WERI-Rb-1 (cell line): ENCODE measurements around the gene RPS27A.
A peak's percentile ranks its signal among the peaks of the same experiment; 100 is the strongest.
"Not testable (repeated sequence)": the region's sequence is repeated elsewhere in the genome, so short reads cannot be mapped to it uniquely, and the experiment has no call there.

Experiments used
- DNase-seq: peaks from one replicate; pipeline ENCODE4 v3.0.0-alpha.2; 2020
- H3K27ac ChIP-seq: fragments of 250-450 bp; sonication (Bioruptor Pico); 2 replicates; pipeline ENCODE4 v1.5.1; 2020; ENCODE audit warnings: mild to moderate bottlenecking, moderate library complexity
- H3K27me3 ChIP-seq: fragments of 250-450 bp; sonication (Bioruptor Pico); 2 replicates; pipeline ENCODE4 v1.5.1; 2021; ENCODE audit warnings: mild to moderate bottlenecking, low read depth, moderate library complexity; ENCODE audit not compliant: insufficient read depth, severe bottlenecking
- H3K36me3 ChIP-seq: fragments of 250-450 bp; sonication (Bioruptor Pico); 2 replicates; pipeline ENCODE4 v1.5.1; 2020; ENCODE audit warnings: mild to moderate bottlenecking, moderate library complexity
- H3K4me3 ChIP-seq: 2 replicates; pipeline ENCODE4 v1.5.1; 2011; ENCODE audit warnings: low read depth, mild to moderate bottlenecking, control low read depth, low read length
- H3K9me3 ChIP-seq: fragments of 250-450 bp; sonication (Bioruptor Pico); 2 replicates; pipeline ENCODE4 v1.5.1; 2021; ENCODE audit warnings: mild to moderate bottlenecking, moderate library complexity; ENCODE audit not compliant: severe bottlenecking
- CTCF ChIP-seq: IDR thresholded peaks from 2 replicates; pipeline ENCODE4 v1.5.1; 2011; ENCODE audit warnings: low read depth, mild to moderate bottlenecking, control low read depth, inconsistent platforms, low read length

RPS27A gene

DNA sequence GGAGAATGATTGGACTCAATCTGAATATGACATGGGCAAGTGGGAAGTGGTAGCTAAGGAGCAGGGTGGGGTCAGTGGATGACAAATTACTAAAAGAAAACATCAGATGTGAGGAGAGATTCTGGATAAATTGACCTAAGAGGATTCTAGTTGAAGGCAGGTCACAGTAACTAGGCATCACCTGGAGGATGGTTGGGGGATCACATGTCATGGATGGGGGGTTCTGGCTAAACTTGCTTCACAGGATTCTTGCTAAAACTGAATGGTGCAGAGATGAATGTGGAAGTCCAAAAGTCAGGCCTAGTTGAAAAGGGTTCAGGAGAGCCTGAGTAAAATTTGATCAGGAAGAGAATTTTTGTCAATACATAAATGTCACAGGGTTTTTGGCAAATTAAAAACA lies 18.7 kb upstream of the RPS27A start:
- no peaks in the 10 kb centered on the region for H3K27me3 ChIP-seq
- 0 out of 2 replicates have a peak, but pooled peaks have one; percentile 2 for TF ChIP-seq CTCF
- no peak overlapping the region for H3K27ac ChIP-seq
- DNase-seq: no peak
- H3K36me3 ChIP-seq: no peaks in the 10 kb centered on the region
- no peaks in the 10 kb centered on the region for H3K9me3 ChIP-seq
- H3K4me3 ChIP-seq: no peak overlapping the region

GRCh38 chr2:55223958-55224760 lies 8.3 kb upstream of the RPS27A start:
- Histone ChIP-seq H3K36me3 (peaks cover 10% of the 10 kb centered on the region), H3K27ac (no peak overlapping the region), H3K9me3 (no peaks in the 10 kb centered on the region), H3K4me3 (no peak overlapping the region), H3K27me3 (no peaks in the 10 kb centered on the region)
- DNase-seq: no peak
- TF ChIP-seq CTCF: no peak

DNA sequence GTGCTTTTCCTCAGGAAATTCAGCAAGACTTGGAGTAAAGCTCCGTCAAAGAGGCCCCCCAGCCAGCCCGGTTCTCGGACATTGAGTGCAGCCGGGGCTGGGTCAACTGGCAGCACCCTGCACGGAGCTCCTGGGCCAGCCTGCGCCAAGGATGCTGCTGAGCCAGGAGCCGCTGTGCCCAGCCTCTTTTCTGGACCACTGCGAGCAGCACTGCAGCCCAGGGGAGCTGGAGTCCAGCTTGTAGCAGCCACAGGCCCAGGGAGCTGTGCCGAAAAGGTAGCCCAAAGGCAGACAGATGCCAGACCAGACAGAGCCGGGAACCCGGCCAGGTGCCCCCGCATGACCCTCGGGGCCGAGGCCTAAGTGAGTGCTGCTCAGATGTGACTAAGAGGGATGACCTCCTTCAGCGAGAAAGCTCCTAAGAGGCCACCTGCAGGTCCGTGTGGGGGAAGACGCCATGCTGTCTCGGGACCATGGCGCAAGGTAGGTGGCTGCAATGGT lies 7.7 kb upstream of the RPS27A start:
- no peaks in the 10 kb centered on the region for H3K27me3 ChIP-seq

DNA sequence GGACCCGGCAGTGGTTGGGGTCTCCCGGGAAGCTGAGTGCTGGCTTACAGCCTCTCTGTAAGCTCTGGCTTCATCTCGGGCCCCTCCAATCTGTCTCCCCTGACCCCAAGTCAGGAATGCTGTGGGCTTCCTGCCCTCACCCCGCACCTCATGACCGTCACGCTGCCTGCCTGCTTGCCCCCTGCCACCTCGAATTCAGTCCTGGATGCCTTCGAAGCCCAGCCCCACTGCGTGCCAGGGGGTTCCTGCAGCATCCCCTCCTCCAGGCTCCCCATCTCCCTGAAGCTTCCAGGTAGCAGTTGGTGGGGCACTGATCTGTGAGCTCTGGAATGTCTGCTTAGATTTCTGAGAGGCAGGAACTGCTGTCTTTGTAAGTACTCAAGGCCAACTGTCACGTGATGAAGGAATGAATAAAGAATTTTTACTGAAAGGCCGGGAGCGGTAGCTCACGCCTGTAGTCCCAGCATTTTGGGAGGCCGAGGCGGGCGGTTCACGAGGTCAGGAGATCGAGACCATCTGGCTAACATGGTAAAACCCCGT lies 6.9 kb upstream of the RPS27A start:
- no peak overlapping the region for H3K4me3 ChIP-seq
- no peaks in the 10 kb centered on the region for H3K9me3 ChIP-seq
- H3K27ac ChIP-seq: no peak overlapping the region
- H3K36me3 ChIP-seq: peaks cover 10% of the 10 kb centered on the region
- DNase-seq: no peak
- no peak for TF ChIP-seq CTCF
- H3K27me3 ChIP-seq: no peaks in the 10 kb centered on the region

More for the DNA sequence above, 7.7 kb upstream of the RPS27A start:
- TF ChIP-seq CTCF: no peak
- H3K9me3 ChIP-seq: no peaks in the 10 kb centered on the region
- no peak overlapping the region for H3K27ac ChIP-seq
- peak; percentile 66 for DNase-seq
- peaks cover 10% of the 10 kb centered on the region for H3K36me3 ChIP-seq
- H3K4me3 ChIP-seq: no peak overlapping the region

- H3K27ac ChIP-seq, DNase-seq, H3K9me3 ChIP-seq, H3K4me3 ChIP-seq, H3K27me3 ChIP-seq: not testable (repeated sequence)
- H3K36me3 ChIP-seq: peaks cover 11% of the 10 kb centered on the region
Observed at GRCh38 chr2:55227437-55228225, 4.9 kb upstream of the RPS27A start.

DNA sequence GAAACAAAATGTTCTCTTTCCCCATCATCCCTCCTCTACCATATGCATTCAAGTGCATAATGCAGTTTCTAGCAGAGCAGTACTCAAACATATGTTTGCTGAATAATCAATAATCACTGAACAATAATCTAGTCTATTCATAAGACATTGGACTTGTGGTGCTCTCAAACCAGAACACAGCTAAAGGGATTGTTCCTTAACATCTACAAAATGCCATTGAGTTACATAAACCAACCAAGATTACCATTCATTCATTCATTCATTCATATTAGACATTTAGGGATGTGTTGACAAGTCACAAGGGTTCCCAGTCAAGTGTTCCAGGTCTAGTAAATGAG lies 4.3 kb upstream of the RPS27A start:
- peaks cover 17% of the 10 kb centered on the region for H3K36me3 ChIP-seq
- no peak for DNase-seq
- H3K9me3 ChIP-seq: no peaks in the 10 kb centered on the region
- no peak overlapping the region for H3K27ac ChIP-seq
- H3K4me3 ChIP-seq: no peak overlapping the region
- H3K27me3 ChIP-seq: no peaks in the 10 kb centered on the region
- TF ChIP-seq CTCF: no peak
